ENCODE measurements around the gene ABCA2. TPM values are rescaled to one million over a fixed set of nuclear protein-coding genes. Genes with fewer than 3 reads are reported as not detected.
"Not testable (repeated sequence)": the region's sequence is repeated elsewhere in the genome, so short reads cannot be mapped to it uniquely, and the experiment has no call there.

ABCA2 gene
- total and polyA plus RNA-seq, 2 experiments from 2014 or later, result 7.0 to 16.0 TPM

- not testable (repeated sequence) for H3K27ac Mint-ChIP-seq
These were observed 5.4 kb upstream of the ABCA2 start for GRCh38 chr9:137033481-137033880.

GRCh38 chr9:137032858-137033257 is 4.8 kb upstream of the ABCA2 start:
- Histone ChIP-seq H2AFZ (no peak overlapping the region), H3K4me2 (no peak overlapping the region), H3K36me3 (ENCODE audit: insufficient read depth) (no peaks in the 10 kb centered on the region), H3K27me3 (ENCODE audit: insufficient read depth) (peaks cover 10% of the 10 kb centered on the region), H3K4me3 (no peak overlapping the region), H3K79me2 (replicated peaks; ENCODE audit: insufficient read depth) (no peaks in the 10 kb centered on the region), H3K9me2 (ENCODE audit: insufficient read depth) (no peaks in the 10 kb centered on the region), H3F3A (replicated peaks; ENCODE audit: low read depth) (0 out of 2 replicates have a peak, but pooled peaks cover 3% of the 10 kb centered on the region), H4K20me1 (replicated peaks; ENCODE audit: insufficient read depth) (no peaks in the 10 kb centered on the region), H3K27ac (ENCODE audit: low read depth) (no peak overlapping the region), H3K4me1 (ENCODE audit: insufficient read depth) (no peaks in the 10 kb centered on the region)
- no peak overlapping the region for H3K4me3 Mint-ChIP-seq
- ATAC-seq (no peak), DNase-seq (ENCODE audit: low spot score) (no peak)
- H3K9me3 Mint-ChIP-seq, result no peaks in the 10 kb centered on the region
- no peaks in the 10 kb centered on the region; the same call in 2 of the 3 replicates for H3K4me1 Mint-ChIP-seq
- peaks cover 19% of the 10 kb centered on the region for H3K27me3 Mint-ChIP-seq (ENCODE audit: insufficient read depth, low read depth, poor library complexity)
- no peaks in the 10 kb centered on the region for H3K36me3 Mint-ChIP-seq (ENCODE audit: low read depth)
- no peak overlapping the region for H3K27ac Mint-ChIP-seq
- TF ChIP-seq POLR2AphosphoS5 (IDR thresholded peaks at IDR 0.05; ENCODE audit: low read depth), result no peak
- no peak for TF ChIP-seq CREB1 (CRISPR knock-in tag; IDR thresholded peaks at IDR 0.05; ENCODE audit: low read depth)
- TF ChIP-seq JUNB (IDR thresholded peaks at IDR 0.05; ENCODE audit: unreplicated experiment), result no peak
- TF ChIP-seq ZNF331 (CRISPR knock-in tag; IDR thresholded peaks at IDR 0.05; ENCODE audit: low read depth), result no peak
- no peak for TF ChIP-seq NANOG (IDR thresholded peaks at IDR 0.05; ENCODE audit: borderline replicate concordance)
- TF ChIP-seq ZNF114 (CRISPR knock-in tag; IDR thresholded peaks at IDR 0.05), result no peak
- TF ChIP-seq EZH2 (IDR thresholded peaks at IDR 0.05; ENCODE audit: low read depth, unreplicated experiment), result no peak
- no peak for TF ChIP-seq EZH2phosphoT487 (IDR thresholded peaks at IDR 0.05; ENCODE audit: unreplicated experiment)
- TF ChIP-seq, protein P1, sequence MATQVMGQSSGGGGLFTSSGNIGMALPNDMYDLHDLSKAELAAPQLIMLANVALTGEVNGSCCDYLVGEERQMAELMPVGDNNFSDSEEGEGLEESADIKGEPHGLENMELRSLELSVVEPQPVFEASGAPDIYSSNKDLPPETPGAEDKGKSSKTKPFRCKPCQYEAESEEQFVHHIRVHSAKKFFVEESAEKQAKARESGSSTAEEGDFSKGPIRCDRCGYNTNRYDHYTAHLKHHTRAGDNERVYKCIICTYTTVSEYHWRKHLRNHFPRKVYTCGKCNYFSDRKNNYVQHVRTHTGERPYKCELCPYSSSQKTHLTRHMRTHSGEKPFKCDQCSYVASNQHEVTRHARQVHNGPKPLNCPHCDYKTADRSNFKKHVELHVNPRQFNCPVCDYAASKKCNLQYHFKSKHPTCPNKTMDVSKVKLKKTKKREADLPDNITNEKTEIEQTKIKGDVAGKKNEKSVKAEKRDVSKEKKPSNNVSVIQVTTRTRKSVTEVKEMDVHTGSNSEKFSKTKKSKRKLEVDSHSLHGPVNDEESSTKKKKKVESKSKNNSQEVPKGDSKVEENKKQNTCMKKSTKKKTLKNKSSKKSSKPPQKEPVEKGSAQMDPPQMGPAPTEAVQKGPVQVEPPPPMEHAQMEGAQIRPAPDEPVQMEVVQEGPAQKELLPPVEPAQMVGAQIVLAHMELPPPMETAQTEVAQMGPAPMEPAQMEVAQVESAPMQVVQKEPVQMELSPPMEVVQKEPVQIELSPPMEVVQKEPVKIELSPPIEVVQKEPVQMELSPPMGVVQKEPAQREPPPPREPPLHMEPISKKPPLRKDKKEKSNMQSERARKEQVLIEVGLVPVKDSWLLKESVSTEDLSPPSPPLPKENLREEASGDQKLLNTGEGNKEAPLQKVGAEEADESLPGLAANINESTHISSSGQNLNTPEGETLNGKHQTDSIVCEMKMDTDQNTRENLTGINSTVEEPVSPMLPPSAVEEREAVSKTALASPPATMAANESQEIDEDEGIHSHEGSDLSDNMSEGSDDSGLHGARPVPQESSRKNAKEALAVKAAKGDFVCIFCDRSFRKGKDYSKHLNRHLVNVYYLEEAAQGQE (IDR thresholded peaks at IDR 0.05; ENCODE audit: unreplicated experiment), result no peak
- TF ChIP-seq, protein P2, sequence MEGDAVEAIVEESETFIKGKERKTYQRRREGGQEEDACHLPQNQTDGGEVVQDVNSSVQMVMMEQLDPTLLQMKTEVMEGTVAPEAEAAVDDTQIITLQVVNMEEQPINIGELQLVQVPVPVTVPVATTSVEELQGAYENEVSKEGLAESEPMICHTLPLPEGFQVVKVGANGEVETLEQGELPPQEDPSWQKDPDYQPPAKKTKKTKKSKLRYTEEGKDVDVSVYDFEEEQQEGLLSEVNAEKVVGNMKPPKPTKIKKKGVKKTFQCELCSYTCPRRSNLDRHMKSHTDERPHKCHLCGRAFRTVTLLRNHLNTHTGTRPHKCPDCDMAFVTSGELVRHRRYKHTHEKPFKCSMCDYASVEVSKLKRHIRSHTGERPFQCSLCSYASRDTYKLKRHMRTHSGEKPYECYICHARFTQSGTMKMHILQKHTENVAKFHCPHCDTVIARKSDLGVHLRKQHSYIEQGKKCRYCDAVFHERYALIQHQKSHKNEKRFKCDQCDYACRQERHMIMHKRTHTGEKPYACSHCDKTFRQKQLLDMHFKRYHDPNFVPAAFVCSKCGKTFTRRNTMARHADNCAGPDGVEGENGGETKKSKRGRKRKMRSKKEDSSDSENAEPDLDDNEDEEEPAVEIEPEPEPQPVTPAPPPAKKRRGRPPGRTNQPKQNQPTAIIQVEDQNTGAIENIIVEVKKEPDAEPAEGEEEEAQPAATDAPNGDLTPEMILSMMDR (conservative IDR thresholded peaks at IDR 0.05; ENCODE audit: low read depth in 2 of 2), result no peak
- TF ChIP-seq, protein P3, sequence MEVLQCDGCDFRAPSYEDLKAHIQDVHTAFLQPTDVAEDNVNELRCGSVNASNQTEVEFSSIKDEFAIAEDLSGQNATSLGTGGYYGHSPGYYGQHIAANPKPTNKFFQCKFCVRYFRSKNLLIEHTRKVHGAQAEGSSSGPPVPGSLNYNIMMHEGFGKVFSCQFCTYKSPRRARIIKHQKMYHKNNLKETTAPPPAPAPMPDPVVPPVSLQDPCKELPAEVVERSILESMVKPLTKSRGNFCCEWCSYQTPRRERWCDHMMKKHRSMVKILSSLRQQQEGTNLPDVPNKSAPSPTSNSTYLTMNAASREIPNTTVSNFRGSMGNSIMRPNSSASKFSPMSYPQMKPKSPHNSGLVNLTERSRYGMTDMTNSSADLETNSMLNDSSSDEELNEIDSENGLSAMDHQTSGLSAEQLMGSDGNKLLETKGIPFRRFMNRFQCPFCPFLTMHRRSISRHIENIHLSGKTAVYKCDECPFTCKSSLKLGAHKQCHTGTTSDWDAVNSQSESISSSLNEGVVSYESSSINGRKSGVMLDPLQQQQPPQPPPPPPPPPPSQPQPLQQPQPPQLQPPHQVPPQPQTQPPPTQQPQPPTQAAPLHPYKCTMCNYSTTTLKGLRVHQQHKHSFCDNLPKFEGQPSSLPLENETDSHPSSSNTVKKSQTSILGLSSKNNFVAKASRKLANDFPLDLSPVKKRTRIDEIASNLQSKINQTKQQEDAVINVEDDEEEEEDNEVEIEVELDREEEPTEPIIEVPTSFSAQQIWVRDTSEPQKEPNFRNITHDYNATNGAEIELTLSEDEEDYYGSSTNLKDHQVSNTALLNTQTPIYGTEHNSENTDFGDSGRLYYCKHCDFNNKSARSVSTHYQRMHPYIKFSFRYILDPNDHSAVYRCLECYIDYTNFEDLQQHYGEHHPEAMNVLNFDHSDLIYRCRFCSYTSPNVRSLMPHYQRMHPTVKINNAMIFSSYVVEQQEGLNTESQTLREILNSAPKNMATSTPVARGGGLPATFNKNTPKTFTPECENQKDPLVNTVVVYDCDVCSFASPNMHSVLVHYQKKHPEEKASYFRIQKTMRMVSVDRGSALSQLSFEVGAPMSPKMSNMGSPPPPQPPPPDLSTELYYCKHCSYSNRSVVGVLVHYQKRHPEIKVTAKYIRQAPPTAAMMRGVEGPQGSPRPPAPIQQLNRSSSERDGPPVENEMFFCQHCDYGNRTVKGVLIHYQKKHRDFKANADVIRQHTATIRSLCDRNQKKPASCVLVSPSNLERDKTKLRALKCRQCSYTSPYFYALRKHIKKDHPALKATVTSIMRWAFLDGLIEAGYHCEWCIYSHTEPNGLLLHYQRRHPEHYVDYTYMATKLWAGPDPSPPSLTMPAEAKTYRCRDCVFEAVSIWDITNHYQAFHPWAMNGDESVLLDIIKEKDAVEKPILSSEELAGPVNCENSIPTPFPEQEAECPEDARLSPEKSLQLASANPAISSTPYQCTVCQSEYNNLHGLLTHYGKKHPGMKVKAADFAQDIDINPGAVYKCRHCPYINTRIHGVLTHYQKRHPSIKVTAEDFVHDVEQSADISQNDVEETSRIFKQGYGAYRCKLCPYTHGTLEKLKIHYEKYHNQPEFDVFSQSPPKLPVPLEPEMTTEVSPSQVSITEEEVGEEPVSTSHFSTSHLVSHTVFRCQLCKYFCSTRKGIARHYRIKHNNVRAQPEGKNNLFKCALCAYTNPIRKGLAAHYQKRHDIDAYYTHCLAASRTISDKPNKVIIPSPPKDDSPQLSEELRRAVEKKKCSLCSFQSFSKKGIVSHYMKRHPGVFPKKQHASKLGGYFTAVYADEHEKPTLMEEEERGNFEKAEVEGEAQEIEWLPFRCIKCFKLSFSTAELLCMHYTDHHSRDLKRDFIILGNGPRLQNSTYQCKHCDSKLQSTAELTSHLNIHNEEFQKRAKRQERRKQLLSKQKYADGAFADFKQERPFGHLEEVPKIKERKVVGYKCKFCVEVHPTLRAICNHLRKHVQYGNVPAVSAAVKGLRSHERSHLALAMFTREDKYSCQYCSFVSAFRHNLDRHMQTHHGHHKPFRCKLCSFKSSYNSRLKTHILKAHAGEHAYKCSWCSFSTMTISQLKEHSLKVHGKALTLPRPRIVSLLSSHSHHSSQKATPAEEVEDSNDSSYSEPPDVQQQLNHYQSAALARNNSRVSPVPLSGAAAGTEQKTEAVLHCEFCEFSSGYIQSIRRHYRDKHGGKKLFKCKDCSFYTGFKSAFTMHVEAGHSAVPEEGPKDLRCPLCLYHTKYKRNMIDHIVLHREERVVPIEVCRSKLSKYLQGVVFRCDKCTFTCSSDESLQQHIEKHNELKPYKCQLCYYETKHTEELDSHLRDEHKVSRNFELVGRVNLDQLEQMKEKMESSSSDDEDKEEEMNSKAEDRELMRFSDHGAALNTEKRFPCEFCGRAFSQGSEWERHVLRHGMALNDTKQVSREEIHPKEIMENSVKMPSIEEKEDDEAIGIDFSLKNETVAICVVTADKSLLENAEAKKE (CRISPR knock-in tag; IDR thresholded peaks at IDR 0.05), result no peak

More at GRCh38 chr9:137033481-137033880, 5.4 kb upstream of the ABCA2 start:
- H3K79me2 ChIP-seq (replicated peaks; ENCODE audit: insufficient read depth); H3K4me1 Mint-ChIP-seq; H3K9me2 ChIP-seq (ENCODE audit: insufficient read depth); H3K4me3 ChIP-seq; H3K36me3 Mint-ChIP-seq (ENCODE audit: low read depth); H3K4me1 ChIP-seq (ENCODE audit: insufficient read depth); H3K4me2 ChIP-seq; DNase-seq (ENCODE audit: low spot score); H3K4me3 Mint-ChIP-seq; H3K36me3 ChIP-seq (ENCODE audit: insufficient read depth); H3K27ac ChIP-seq (ENCODE audit: low read depth); H3K9me3 Mint-ChIP-seq; H4K20me1 ChIP-seq (replicated peaks; ENCODE audit: insufficient read depth); H3F3A ChIP-seq (replicated peaks; ENCODE audit: low read depth); H2AFZ ChIP-seq; ATAC-seq; H3K27me3 ChIP-seq (ENCODE audit: insufficient read depth): not testable (repeated sequence)
- H3K27me3 Mint-ChIP-seq (ENCODE audit: insufficient read depth, low read depth, poor library complexity), result peaks cover 21% of the 10 kb centered on the region
